Measurements from ENCODE around the gene DDC.
"Not testable (repeated sequence)": the region's sequence is repeated elsewhere in the genome, so short reads cannot be mapped to it uniquely, and the experiment has no call there.

The DDC gene

GRCh38 chr7:50540785-50541579 lies 24.2 kb downstream of the DDC start:
- TF ChIP-seq CTCF (IDR thresholded peaks at IDR 0.05; ENCODE audit: borderline replicate concordance, insufficient read depth, low read depth, low read length) = no peak
- H3K4me3 ChIP-seq (ENCODE audit: low read depth, low read length) = no peak overlapping the region

- H3K4me3 ChIP-seq (ENCODE audit: low read depth, low read length) = no peak overlapping the region
- TF ChIP-seq CTCF (IDR thresholded peaks at IDR 0.05; ENCODE audit: borderline replicate concordance, insufficient read depth, low read depth, low read length) = no peak
Observed at GRCh38 chr7:50539725-50540124, 25.5 kb downstream of the DDC start.

- no peak overlapping the region for H3K4me3 ChIP-seq (ENCODE audit: low read depth, low read length)
- no peak for TF ChIP-seq CTCF (IDR thresholded peaks at IDR 0.05; ENCODE audit: borderline replicate concordance, insufficient read depth, low read depth, low read length)
Observed at GRCh38 chr7:50538478-50538877, 26.7 kb downstream of the DDC start.

GRCh38 chr7:50537417-50537816 lies 27.8 kb downstream of the DDC start:
- no peak overlapping the region for H3K4me3 ChIP-seq (ENCODE audit: low read depth, low read length)
- TF ChIP-seq CTCF (IDR thresholded peaks at IDR 0.05; ENCODE audit: borderline replicate concordance, insufficient read depth, low read depth, low read length) = no peak

GRCh38 chr7:50535291-50535711 lies 29.9 kb downstream of the DDC start:
- not testable (repeated sequence) for H3K4me3 ChIP-seq (ENCODE audit: low read depth, low read length)

- TF ChIP-seq CTCF (IDR thresholded peaks at IDR 0.05; ENCODE audit: borderline replicate concordance, insufficient read depth, low read depth, low read length) = no peak
- no peak overlapping the region for H3K4me3 ChIP-seq (ENCODE audit: low read depth, low read length)
Observed at GRCh38 chr7:50534690-50535290, 30.4 kb downstream of the DDC start.

- no peak overlapping the region for H3K4me3 ChIP-seq (ENCODE audit: low read depth, low read length)
- TF ChIP-seq CTCF (IDR thresholded peaks at IDR 0.05; ENCODE audit: borderline replicate concordance, insufficient read depth, low read depth, low read length) = no peak
Observed at GRCh38 chr7:50533866-50534265, 31.3 kb downstream of the DDC start.
